ENCODE data around the gene P2RY12.

The P2RY12 gene

DNA sequence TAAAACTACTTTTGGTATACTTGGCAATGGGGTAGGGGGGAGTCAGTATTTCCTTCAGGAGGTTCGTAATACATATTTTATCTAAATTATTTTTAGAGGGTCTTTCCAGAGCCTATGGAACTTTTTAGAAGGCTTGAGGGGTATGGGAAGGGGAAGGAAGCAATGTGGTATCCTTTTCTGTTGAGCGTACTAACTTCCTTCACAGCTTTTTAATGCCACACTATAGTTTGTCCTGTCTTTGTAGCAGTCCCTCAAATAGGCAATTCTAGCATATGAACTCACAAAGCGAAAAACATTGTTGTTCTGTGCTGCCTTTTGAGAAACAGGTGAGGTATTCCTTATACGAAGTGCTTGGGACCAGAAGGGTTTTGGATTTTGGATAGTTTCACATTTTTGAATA is 32.9 kb downstream of the P2RY12 start:
- Histone ChIP-seq H3K4me1 (ENCODE audit: insufficient read depth, low read length, poor library complexity, severe bottlenecking) (peaks cover 19% of the 10 kb centered on the region), H4K20me1 (ENCODE audit: insufficient read depth, low read length, poor library complexity, severe bottlenecking) (no peaks in the 10 kb centered on the region), H3K4me3 (ENCODE audit: low read length, poor library complexity, severe bottlenecking) (no peak overlapping the region), H3K27me3 (ENCODE audit: insufficient read depth, low read length, poor library complexity, severe bottlenecking) (no peaks in the 10 kb centered on the region), H3K9ac (ENCODE audit: low read depth, low read length, poor library complexity, severe bottlenecking) (no peak overlapping the region), H3K4me2 (ENCODE audit: low read depth, low read length, poor library complexity, severe bottlenecking) (no peak overlapping the region), H3K79me2 (ENCODE audit: insufficient read depth, low read length) (no peaks in the 10 kb centered on the region), H3F3A (ENCODE audit: low read depth) (no peaks in the 10 kb centered on the region), H3K9me3 (ENCODE audit: insufficient read depth, low read depth, low read length) (no peaks in the 10 kb centered on the region), H3K36me3 (ENCODE audit: insufficient read depth, low read length) (peaks cover 45% of the 10 kb centered on the region; the same call in 1 of the 2 replicates), H2AFZ (ENCODE audit: low read length) (no peak overlapping the region), H3K9me2 (replicated peaks; ENCODE audit: low read depth, low read length) (no peaks in the 10 kb centered on the region)
- TF ChIP-seq EZH2phosphoT487 (IDR thresholded peaks at IDR 0.05; ENCODE audit: borderline replicate concordance) (no peak), CTCF (conservative IDR thresholded peaks at IDR 0.05; ENCODE audit: low read length) (no peak)

- Histone ChIP-seq H3K4me1 (ENCODE audit: insufficient read depth, low read length, poor library complexity, severe bottlenecking) (peaks cover 23% of the 10 kb centered on the region), H3K4me2 (ENCODE audit: low read depth, low read length, poor library complexity, severe bottlenecking) (no peak overlapping the region)
Observed at GRCh38 chr3:151351219-151351618, 33.3 kb downstream of the P2RY12 start.

DNA sequence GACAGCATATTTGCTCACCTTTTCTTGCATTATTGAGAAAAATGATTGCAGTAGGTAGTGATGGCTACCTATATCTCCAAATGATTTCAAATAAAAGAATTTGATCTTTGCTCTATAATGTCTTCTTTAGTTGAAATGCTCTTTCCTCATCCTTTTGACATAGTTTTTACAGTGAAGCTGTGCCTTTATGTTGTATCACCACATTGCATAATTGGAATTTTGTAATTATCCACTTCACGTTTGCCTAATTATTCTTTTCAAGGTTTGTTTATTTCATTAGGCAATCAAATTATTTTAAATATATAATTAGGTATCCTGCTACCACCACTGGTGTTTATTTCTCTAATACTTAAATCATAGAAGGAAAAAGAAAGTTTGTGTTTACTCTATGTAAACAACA is 33.9 kb downstream of the P2RY12 start:
- no peak for TF ChIP-seq EZH2phosphoT487 (IDR thresholded peaks at IDR 0.05; ENCODE audit: borderline replicate concordance)
- no peak for TF ChIP-seq CTCF (conservative IDR thresholded peaks at IDR 0.05; ENCODE audit: low read length)
- Histone ChIP-seq H3K4me1 (ENCODE audit: insufficient read depth, low read length, poor library complexity, severe bottlenecking) (peaks cover 26% of the 10 kb centered on the region), H3K9me2 (replicated peaks; ENCODE audit: low read depth, low read length) (no peaks in the 10 kb centered on the region)

More at GRCh38 chr3:151351219-151351618, 33.3 kb downstream of the P2RY12 start:
- no peaks in the 10 kb centered on the region for H4K20me1 ChIP-seq (ENCODE audit: insufficient read depth, low read length, poor library complexity, severe bottlenecking)
- H3K9ac ChIP-seq (ENCODE audit: low read depth, low read length, poor library complexity, severe bottlenecking): no peak overlapping the region
- no peaks in the 10 kb centered on the region for H3K9me3 ChIP-seq (ENCODE audit: insufficient read depth, low read depth, low read length)
- TF ChIP-seq EZH2phosphoT487 (IDR thresholded peaks at IDR 0.05; ENCODE audit: borderline replicate concordance) (no peak), CTCF (conservative IDR thresholded peaks at IDR 0.05; ENCODE audit: low read length) (no peak)
- no peaks in the 10 kb centered on the region for H3K27me3 ChIP-seq (ENCODE audit: insufficient read depth, low read length, poor library complexity, severe bottlenecking)
- H3K4me3 ChIP-seq (ENCODE audit: low read length, poor library complexity, severe bottlenecking): no peak overlapping the region
- H3K36me3 ChIP-seq (ENCODE audit: insufficient read depth, low read length): peaks cover 41% of the 10 kb centered on the region; the same call in 1 of the 2 replicates
- no peaks in the 10 kb centered on the region for H3K9me2 ChIP-seq (replicated peaks; ENCODE audit: low read depth, low read length)
- H2AFZ ChIP-seq (ENCODE audit: low read length): no peak overlapping the region
- no peaks in the 10 kb centered on the region for H3F3A ChIP-seq (ENCODE audit: low read depth)
- H3K79me2 ChIP-seq (ENCODE audit: insufficient read depth, low read length): no peaks in the 10 kb centered on the region

More for the DNA sequence above, 33.9 kb downstream of the P2RY12 start:
- no peaks in the 10 kb centered on the region for H4K20me1 ChIP-seq (ENCODE audit: insufficient read depth, low read length, poor library complexity, severe bottlenecking)
- no peak overlapping the region for H2AFZ ChIP-seq (ENCODE audit: low read length)
- peaks cover 36% of the 10 kb centered on the region; the same call in 1 of the 2 replicates for H3K36me3 ChIP-seq (ENCODE audit: insufficient read depth, low read length)
- no peak overlapping the region for H3K4me3 ChIP-seq (ENCODE audit: low read length, poor library complexity, severe bottlenecking)
- no peak overlapping the region for H3K9ac ChIP-seq (ENCODE audit: low read depth, low read length, poor library complexity, severe bottlenecking)
- H3K27me3 ChIP-seq (ENCODE audit: insufficient read depth, low read length, poor library complexity, severe bottlenecking): no peaks in the 10 kb centered on the region
- no peaks in the 10 kb centered on the region for H3F3A ChIP-seq (ENCODE audit: low read depth)
- H3K79me2 ChIP-seq (ENCODE audit: insufficient read depth, low read length): no peaks in the 10 kb centered on the region
- no peak overlapping the region for H3K4me2 ChIP-seq (ENCODE audit: low read depth, low read length, poor library complexity, severe bottlenecking)
- H3K9me3 ChIP-seq (ENCODE audit: insufficient read depth, low read depth, low read length): no peaks in the 10 kb centered on the region
